ENCODE data around the gene KRT16.
A peak's percentile ranks its signal among the peaks of the same experiment; 100 is the strongest.
"Not testable (repeated sequence)": the region's sequence is repeated elsewhere in the genome, so short reads cannot be mapped to it uniquely, and the experiment has no call there.

The KRT16 gene

GRCh38 chr17:41583137-41584127 lies 29.1 kb downstream of the KRT16 start:
- DNase-seq (ENCODE audit: low read depth) = no peak

- DNase-seq (ENCODE audit: low read depth) = not testable (repeated sequence)
Measured at GRCh38 chr17:41582061-41582968, 30.3 kb downstream of the KRT16 start.

- no peak for DNase-seq (ENCODE audit: low read depth)
Measured at GRCh38 chr17:41581366-41582060, 31.1 kb downstream of the KRT16 start.

- no peak for DNase-seq (ENCODE audit: low read depth)
Measured at GRCh38 chr17:41580687-41581365, 31.7 kb downstream of the KRT16 start.

DNA sequence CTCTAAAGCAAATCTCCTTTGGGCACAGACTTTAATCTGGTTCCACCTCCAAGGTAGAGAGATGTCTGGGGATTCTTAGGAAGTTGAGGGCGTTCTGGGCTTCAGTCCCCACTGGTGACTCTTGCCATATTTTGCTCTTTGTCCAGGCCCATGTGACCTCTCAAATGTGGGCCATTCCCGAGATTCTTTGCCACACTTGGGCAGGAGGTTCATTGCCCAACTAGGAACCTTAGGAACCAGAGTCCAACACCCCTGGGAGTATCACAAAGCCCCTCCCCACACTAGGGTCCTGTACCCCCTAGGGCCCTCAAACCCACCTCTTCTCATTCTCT lies 32.4 kb downstream of the KRT16 start:
- no peak for DNase-seq (ENCODE audit: low read depth)

DNA sequence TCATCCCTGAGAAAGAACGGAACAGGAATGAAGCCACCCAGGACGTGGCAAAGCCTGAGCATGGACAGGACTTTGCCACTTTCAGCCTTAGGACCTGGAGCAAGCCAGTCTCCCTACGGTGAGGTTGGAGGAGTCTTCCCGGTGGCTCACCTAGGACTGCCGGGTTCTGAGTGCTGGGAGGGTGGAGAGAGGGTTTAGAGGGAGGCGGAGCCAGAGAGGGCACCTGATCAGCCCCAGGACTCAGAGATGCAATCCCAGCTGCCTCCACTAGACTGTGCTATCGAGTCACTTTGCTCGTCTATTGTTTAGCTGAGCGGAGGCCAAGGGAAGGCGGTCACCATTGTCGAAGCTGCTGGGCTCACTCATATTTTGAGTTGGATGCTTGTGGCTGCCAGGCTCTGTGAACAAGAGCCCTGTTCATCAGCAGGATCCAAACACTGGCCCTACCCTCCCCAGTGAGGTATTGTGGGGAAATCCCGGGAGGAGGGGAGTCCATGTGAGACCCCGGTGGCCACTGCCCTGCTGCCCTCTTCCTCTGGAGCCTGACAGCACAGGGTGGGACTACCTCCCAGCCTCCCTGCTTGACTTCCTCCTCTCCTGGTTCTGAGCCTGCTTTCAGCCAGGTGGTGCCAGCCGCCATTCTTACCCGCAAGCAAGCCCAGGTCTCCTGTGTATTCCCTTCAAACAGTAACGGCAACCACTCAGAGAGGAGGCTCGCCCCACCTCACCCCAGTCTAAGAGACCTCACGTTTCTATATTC lies 32.9 kb downstream of the KRT16 start:
- peak; percentile 7 for DNase-seq (ENCODE audit: low read depth)

DNA sequence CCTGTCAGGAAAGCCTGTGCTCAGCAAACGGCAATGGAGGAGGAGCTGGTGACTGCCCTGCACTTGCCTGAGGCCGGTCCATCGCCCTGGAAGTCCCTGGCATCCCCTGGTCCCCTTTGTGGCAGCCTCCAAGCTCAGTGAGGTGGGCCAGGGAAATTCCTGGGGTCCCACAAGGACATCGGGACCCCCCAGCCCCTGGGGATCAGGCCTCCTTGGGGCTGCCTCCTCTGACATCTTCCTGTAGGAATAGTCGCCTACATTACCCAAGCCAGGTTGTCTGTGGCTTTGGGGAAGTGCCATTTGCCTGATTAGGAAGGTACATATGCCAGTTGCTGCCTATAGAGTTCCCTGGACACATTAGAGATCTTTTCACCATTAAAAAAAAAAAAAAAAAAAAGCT lies 33.6 kb downstream of the KRT16 start:
- DNase-seq (ENCODE audit: low read depth) = no peak

DNA sequence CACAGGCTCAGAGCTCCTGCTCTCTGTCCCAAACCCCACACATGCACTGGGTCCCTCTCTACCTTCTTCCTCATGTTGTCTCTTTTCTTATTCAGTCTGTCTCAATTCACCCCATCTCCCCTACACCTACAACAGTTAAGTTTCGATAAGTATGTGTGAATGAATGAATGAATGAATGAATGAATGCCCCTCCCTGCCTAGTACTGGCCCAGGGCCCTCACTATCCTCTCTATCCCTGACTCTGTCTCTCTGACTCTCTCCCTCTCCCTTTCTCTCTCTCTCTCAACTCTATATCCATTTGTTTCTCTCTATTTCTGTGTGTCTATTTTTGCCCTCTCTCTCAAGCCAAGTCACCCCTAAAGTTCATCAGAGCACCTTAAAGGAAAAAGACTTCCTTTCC lies 34.0 kb downstream of the KRT16 start:
- no peak for DNase-seq (ENCODE audit: low read depth)

GRCh38 chr17:41576740-41577139 lies 35.8 kb downstream of the KRT16 start:
- DNase-seq (ENCODE audit: low read depth) = not testable (repeated sequence)

GRCh38 chr17:41575336-41575735 lies 37.2 kb downstream of the KRT16 start:
- DNase-seq (ENCODE audit: low read depth) = no peak

GRCh38 chr17:41571561-41572434 lies 40.8 kb downstream of the KRT16 start, which contains the start of gene KRT9:
TSS of gene KRT9 (minus strand) at chr17:41572059. CDS start at chr17:41571992, 67 bp downstream.
- no peak for DNase-seq (ENCODE audit: low read depth)

- DNase-seq (ENCODE audit: low read depth) = no peak
Measured at GRCh38 chr17:41567317-41567716, 45.2 kb downstream of the KRT16 start.

DNA sequence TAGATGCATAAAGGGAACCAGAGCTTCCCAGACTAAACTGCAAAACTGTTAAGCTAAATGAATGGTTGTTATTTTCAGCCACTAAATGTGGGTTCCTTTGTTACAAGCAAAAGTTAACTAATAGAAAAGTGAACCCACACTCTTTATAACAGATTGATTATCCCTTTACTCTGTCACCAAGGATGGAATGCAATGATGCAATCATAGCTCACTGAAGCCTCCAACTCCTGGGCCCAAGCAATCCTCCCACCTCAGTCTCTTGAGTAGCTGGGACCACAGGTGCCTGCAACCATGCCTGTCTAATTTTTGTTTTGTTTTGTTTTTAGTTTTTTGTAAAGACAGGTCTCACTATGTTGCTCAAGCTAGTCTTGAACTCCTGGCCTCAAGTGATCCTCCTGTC lies 47.2 kb downstream of the KRT16 start:
- DNase-seq (ENCODE audit: low read depth) = no peak

GRCh38 chr17:41563607-41564170 lies 48.9 kb downstream of the KRT16 start:
- DNase-seq (ENCODE audit: low read depth) = no peak

GRCh38 chr17:41561554-41561953 lies 51.0 kb downstream of the KRT16 start:
- DNase-seq (ENCODE audit: low read depth) = no peak

Data from stimulated activated CD8-positive, alpha-beta memory T cell treated with anti-CD3 and anti-CD28 coated beads, Interleukin-12 subunit alpha, Interleukin-12 subunit beta, amount 100 ng/mL, for 1 hour (primary cell).